IMR-90 (cell line): ENCODE results near the gene IQCK. TPM values are rescaled to one million over a fixed set of nuclear protein-coding genes. Genes with fewer than 3 reads are reported as not detected.

Experiments
- ATAC-seq: fragments of 200-7000 bp; cut with Tn5 transposase; 2 replicates; pipeline ENCODE4 v1.9.1; 2020; ENCODE audit warnings: low read depth, mild to moderate bottlenecking, moderate library complexity
- BruUV-seq: library from RNA; stranded (reverse); fragments of 400-500 nt; replicated peaks from 2 replicates; lab custom pipeline; 2021; lab: Mats Ljungman, UMichigan
- CTCF ChIA-PET: fragments of 300-600 bp; formaldehyde crosslinking; extraction: SDS; loops from one replicate; lab custom pipeline; 2021; ENCODE audit warnings: antibody characterized with exemption; lab: Yijun Ruan, JAX
- POLR2A ChIA-PET: fragments of 300-600 bp; sonication (Branson Sonifier 250); formaldehyde crosslinking; loops from one replicate; lab custom pipeline; 2022; ENCODE audit warnings: antibody characterized with exemption; ENCODE audit not compliant: unreplicated experiment; lab: Charles Lee
- DNase-seq: peaks from one replicate; pipeline ENCODE4 v3.0.0; 2013
- H2AFZ ChIP-seq: replicated peaks from 2 replicates; pipeline ENCODE3; 2013; ENCODE audit warnings: low read length, mild to moderate bottlenecking; ENCODE audit not compliant: poor library complexity
- H2AK5ac ChIP-seq: 2 replicates; pipeline ENCODE4 v1.6.1; 2013; ENCODE audit warnings: low read depth, low read length, inconsistent platforms
- H2AK9ac ChIP-seq: replicated peaks from 2 replicates; pipeline ENCODE3; 2013; ENCODE audit warnings: mild to moderate bottlenecking, low read depth, low read length, moderate library complexity; ENCODE audit not compliant: poor library complexity
- H2BK120ac ChIP-seq: 2 replicates; pipeline ENCODE4 v1.6.1; 2013; ENCODE audit warnings: low read depth, low read length, inconsistent platforms
- H2BK15ac ChIP-seq: 3 replicates; pipeline ENCODE4 v1.6.1; 2013; ENCODE audit warnings: low read depth, low read length, inconsistent platforms
- H2BK20ac ChIP-seq: 2 replicates; pipeline ENCODE4 v1.6.1; 2013; ENCODE audit warnings: low read depth, mild to moderate bottlenecking, inconsistent platforms, low read length, moderate library complexity
- H2BK5ac ChIP-seq: 2 replicates; pipeline ENCODE4 v1.6.1; 2013; ENCODE audit warnings: mild to moderate bottlenecking, low read depth, low read length, inconsistent platforms; ENCODE audit not compliant: poor library complexity, severe bottlenecking
- H3K14ac ChIP-seq: replicated peaks from 2 replicates; pipeline ENCODE4 v1.6.1; 2013; ENCODE audit warnings: low read depth, low read length, inconsistent platforms
- H3K18ac ChIP-seq: 2 replicates; pipeline ENCODE4 v1.6.1; 2013; ENCODE audit warnings: low read depth, low read length, control low read depth
- H3K23ac ChIP-seq: 2 replicates; pipeline ENCODE4 v1.6.1; 2013; ENCODE audit warnings: low read depth, low read length, inconsistent platforms
- H3K27ac ChIP-seq: 2 replicates; pipeline ENCODE4 v1.5.1; 2013; ENCODE audit warnings: mild to moderate bottlenecking, control low read depth, low read length; ENCODE audit not compliant: insufficient read depth
- H3K27me3 ChIP-seq: 2 replicates; pipeline ENCODE4 v1.6.1; 2013; ENCODE audit warnings: low read length; ENCODE audit not compliant: control insufficient read depth, insufficient read depth
- H3K36me3 ChIP-seq: 2 replicates; pipeline ENCODE4 v1.6.1; 2013; ENCODE audit warnings: low read length, mixed read lengths; ENCODE audit not compliant: control insufficient read depth, insufficient read depth
- H3K4ac ChIP-seq: 2 replicates; pipeline ENCODE4 v1.6.1; 2013; ENCODE audit warnings: low read depth, low read length, inconsistent platforms
- H3K4me1 ChIP-seq: 2 replicates; pipeline ENCODE4 v1.6.1; 2013; ENCODE audit warnings: low read length, mixed read lengths; ENCODE audit not compliant: control insufficient read depth, insufficient read depth
- H3K4me2 ChIP-seq: 2 replicates; pipeline ENCODE4 v1.6.1; 2013; ENCODE audit warnings: low read depth, mild to moderate bottlenecking, control low read depth, low read length, moderate library complexity
- H3K4me3 ChIP-seq: 2 replicates; pipeline ENCODE4 v1.5.1; 2013; ENCODE audit warnings: low read depth, mild to moderate bottlenecking, control low read depth, low read length, moderate library complexity; ENCODE audit not compliant: insufficient read depth
- H3K56ac ChIP-seq: 2 replicates; pipeline ENCODE4 v1.6.1; 2013; ENCODE audit warnings: low read length, inconsistent platforms; ENCODE audit not compliant: insufficient read depth; ENCODE audit errors: extremely low read depth
- H3K79me1 ChIP-seq, 2 experiments: 2 replicates each; pipeline ENCODE4 v1.6.1; 2013; ENCODE audit warnings: low read length in 2 of 2, inconsistent platforms in 1 of 2, low read depth in 1 of 2
- H3K9ac ChIP-seq: 2 replicates; pipeline ENCODE4 v1.6.1; 2013; ENCODE audit warnings: low read depth, low read length, control low read depth
- H3K9me1 ChIP-seq: 2 replicates; pipeline ENCODE4 v1.6.1; 2013; ENCODE audit warnings: low read length, inconsistent platforms; ENCODE audit not compliant: insufficient read depth
- H3K9me3 ChIP-seq: 2 replicates; pipeline ENCODE4 v1.6.1; 2013; ENCODE audit warnings: low read length; ENCODE audit not compliant: control insufficient read depth, insufficient read depth
- H4K20me1 ChIP-seq: 2 replicates; pipeline ENCODE4 v1.6.1; 2013; ENCODE audit warnings: low read length, inconsistent platforms; ENCODE audit not compliant: insufficient read depth
- H4K5ac ChIP-seq: 2 replicates; pipeline ENCODE4 v1.6.1; 2013; ENCODE audit warnings: mild to moderate bottlenecking, low read depth, low read length, control low read depth
- H4K8ac ChIP-seq, 2 experiments: 2 replicates each; pipeline ENCODE4 v1.6.1; 2013; ENCODE audit warnings: low read depth in 2 of 2, low read length in 2 of 2, control low read depth in 1 of 2, inconsistent platforms in 1 of 2
- H4K91ac ChIP-seq: 2 replicates; pipeline ENCODE4 v1.6.1; 2013; ENCODE audit warnings: low read depth, low read length, inconsistent platforms; ENCODE audit not compliant: insufficient read depth
- BHLHE40 ChIP-seq: fragments of 150-350 bp; IDR thresholded peaks from 2 replicates; pipeline ENCODE4 v1.6.1; 2016; ENCODE audit warnings: mild to moderate bottlenecking, low read depth, low read length
- CEBPB ChIP-seq: IDR thresholded peaks from 2 replicates; pipeline ENCODE4 v1.6.1; 2012; ENCODE audit warnings: low read depth, low read length, improper control_type of control experiment
- CHD1 ChIP-seq: IDR thresholded peaks from 2 replicates; pipeline ENCODE4 v1.6.1; 2012; ENCODE audit warnings: low read depth, low read length, improper control_type of control experiment
- CTCF ChIP-seq: conservative IDR thresholded peaks from 2 replicates; pipeline ENCODE4 v1.5.1; 2012; ENCODE audit warnings: mild to moderate bottlenecking, low read depth, low read length, improper control_type of control experiment
- ELK1 ChIP-seq: fragments of 150-350 bp; IDR thresholded peaks from 2 replicates; pipeline ENCODE4 v1.6.1; 2016; ENCODE audit warnings: low read depth, mild to moderate bottlenecking, low read length, moderate library complexity, borderline replicate concordance
- FOS ChIP-seq: fragments of 150-350 bp; IDR thresholded peaks from 2 replicates; pipeline ENCODE4 v1.6.1; 2016; ENCODE audit warnings: low read depth, low read length
- MAFK ChIP-seq: IDR thresholded peaks from 2 replicates; pipeline ENCODE4 v1.6.1; 2012; ENCODE audit warnings: low read depth, low read length, improper control_type of control experiment
- MAZ ChIP-seq: IDR thresholded peaks from 2 replicates; pipeline ENCODE4 v1.6.1; 2012; ENCODE audit warnings: low read depth, mild to moderate bottlenecking, low read length, improper control_type of control experiment, moderate library complexity, borderline replicate concordance
- MXI1 ChIP-seq: IDR thresholded peaks from 2 replicates; pipeline ENCODE4 v1.6.1; 2012; ENCODE audit warnings: low read depth, mild to moderate bottlenecking, low read length, moderate library complexity, borderline replicate concordance
- NFE2L2 ChIP-seq: fragments of 150-350 bp; IDR thresholded peaks from 2 replicates; pipeline ENCODE4 v1.6.1; 2016; ENCODE audit warnings: low read depth, mild to moderate bottlenecking, low read length
- POLR2A ChIP-seq: IDR thresholded peaks from 2 replicates; pipeline ENCODE4 v1.6.1; 2012; ENCODE audit warnings: mild to moderate bottlenecking, low read depth, low read length
- RAD21 ChIP-seq: IDR thresholded peaks from 2 replicates; pipeline ENCODE4 v1.6.1; 2012; ENCODE audit warnings: low read length, improper control_type of control experiment
- RCOR1 ChIP-seq: IDR thresholded peaks from 2 replicates; pipeline ENCODE4 v1.6.1; 2012; ENCODE audit warnings: mild to moderate bottlenecking, low read length, improper control_type of control experiment; ENCODE audit not compliant: insufficient replicate concordance
- RFX5 ChIP-seq: IDR thresholded peaks from 2 replicates; pipeline ENCODE4 v1.8.0; 2012; ENCODE audit warnings: low read depth, mild to moderate bottlenecking, low read length, moderate library complexity
- SMC3 ChIP-seq: fragments of 150-350 bp; IDR thresholded peaks from 2 replicates; pipeline ENCODE4 v1.6.1; 2016; ENCODE audit warnings: low read depth, mild to moderate bottlenecking, antibody characterized with exemption, low read length, moderate library complexity
- USF2 ChIP-seq: fragments of 150-350 bp; IDR thresholded peaks from 2 replicates; pipeline ENCODE4 v1.6.1; 2017; ENCODE audit warnings: mild to moderate bottlenecking, antibody characterized with exemption, low read length, low read depth
- WGBS, 2 experiments: methylation state at CpG; one replicate each; pipeline versions ENCODE4 v1.1.5 to v1.1.7; 2013; ENCODE audit warnings: missing lambda C conversion rate in 2 of 2; ENCODE audit not compliant: insufficient read length in 1 of 2; ENCODE audit errors: extremely low coverage in 2 of 2; 5-methylcytosine and 5-hydroxymethylcytosine counted together
- dilution Hi-C: fragments of 300-500 bp; cut with HindIII; formaldehyde crosslinking; loops from one replicate; pipeline ENCODE4 v1.14.3; 2018; ENCODE audit warnings: low sequenced_read_pairs; ENCODE audit not compliant: unreplicated experiment
- in situ Hi-C: fragments of 300-500 bp; cut with MboI; formaldehyde crosslinking; loops from 3 replicates; pipeline ENCODE4 v1.14.3; 2019; ENCODE audit warnings: low sequenced_read_pairs, inconsistent platforms, mixed read lengths
- intact Hi-C: fragments of 100-400 bp; cut with micrococcal nuclease; formaldehyde crosslinking; loops from 2 replicates; pipeline ENCODE4 v1.10.0; 2022
- polyA plus RNA-seq, 3 experiments: library from polyadenylated mRNA; depleted of rRNA; stranded (reverse); fragments of >200 nt; gene quantifications; 2 replicates each; pipeline ENCODE4 v1.2.3, GENCODE V29; 2012; ENCODE audit warnings: low replicate concordance in 1 of 3
- total RNA-seq: library from RNA; depleted of rRNA; stranded (reverse); fragments of >200 nt; gene quantifications from 2 replicates; pipeline ENCODE4 v1.2.3, GENCODE V29; 2012

IQCK gene
- total and polyA plus RNA-seq, 2 of the 4 experiments (the other 2 are of a cell fraction), result 4.1 to 5.4 TPM

GRCh38 chr16:19694989-19695388 is 23.1 kb upstream of the IQCK start:
- no peak overlapping the region for H2BK5ac ChIP-seq
- H2AK9ac ChIP-seq, result no peak overlapping the region
- H2BK15ac ChIP-seq, result no peak overlapping the region
- peaks cover 18 to 39% of the 10 kb centered on the region in 2 experiments; a peak in 3 of 4 replicates for H3K79me1 ChIP-seq
- no peak overlapping the region for H4K8ac ChIP-seq
- no TSS peak for BruUV-seq
- no peak overlapping the region for H3K9ac ChIP-seq
- H3K9me3 ChIP-seq, result no peaks in the 10 kb centered on the region
- H3K18ac ChIP-seq, result no peak overlapping the region
- POLR2A ChIA-PET, result no interaction called here
- no peak overlapping the region for H3K4me2 ChIP-seq
- H3K56ac ChIP-seq, result no peak overlapping the region
- H3K14ac ChIP-seq, result no peak overlapping the region
- in situ Hi-C loops, result no loop called here
- H3K4me3 ChIP-seq, result no peak overlapping the region
- no peak for DNase-seq
- H4K20me1 ChIP-seq, result no peaks in the 10 kb centered on the region
- H3K27ac ChIP-seq, result no peak overlapping the region
- H4K91ac ChIP-seq, result no peak overlapping the region
- H3K36me3 ChIP-seq, result peaks cover 40% of the 10 kb centered on the region
- H2BK120ac ChIP-seq, result no peak overlapping the region
- peaks cover 14% of the 10 kb centered on the region for H3K4me1 ChIP-seq
- CTCF ChIA-PET, result interaction anchor here (0.9 kb wide), 1 partner anchor 39 kb away, joined by 4 read pairs; no protein-coding TSS in a partner anchor
- dilution Hi-C loops, result no loop called here
- no peak overlapping the region for H2BK20ac ChIP-seq
- H3K23ac ChIP-seq, result no peak overlapping the region
- H4K5ac ChIP-seq, result no peak overlapping the region
- peaks cover 32% of the 10 kb centered on the region; the same call in 1 of the 2 replicates for H3K9me1 ChIP-seq
- no peak overlapping the region for H2AK5ac ChIP-seq
- no peak overlapping the region for H2AFZ ChIP-seq
- TF ChIP-seq MXI1, result no peak
- no peak for TF ChIP-seq RCOR1
- TF ChIP-seq POLR2A, result no peak
- TF ChIP-seq RAD21, result no peak
- TF ChIP-seq CHD1, result no peak
- TF ChIP-seq MAZ, result no peak
- no peak for TF ChIP-seq CEBPB
- no peak for TF ChIP-seq CTCF
- no peak for TF ChIP-seq FOS
- TF ChIP-seq NFE2L2, result no peak
- TF ChIP-seq ELK1, result no peak
- no peak for TF ChIP-seq RFX5
- no peak for TF ChIP-seq MAFK
- TF ChIP-seq SMC3, result no peak
- TF ChIP-seq USF2, result no peak
- no peak for TF ChIP-seq BHLHE40
- intact Hi-C loops, result no loop called here
- ATAC-seq, result no peak
- no peak overlapping the region for H3K4ac ChIP-seq
- H3K27me3 ChIP-seq, result no peaks in the 10 kb centered on the region
- WGBS, 2 experiments, result no CpG with 5 or more reads among the region's 8 CpGs
